Activated CD8-positive, alpha-beta T cell treated with anti-CD3 and anti-CD28 coated beads, Interleukin-2, amount 10 ng/mL, durations not matched to agents 7 days and 5 days (primary cell): Measurements from ENCODE around the gene CARD16. TPM values are rescaled to one million over a fixed set of nuclear protein-coding genes. Genes with fewer than 3 reads are reported as not detected.

Source experiments
- ATAC-seq: fragments of 150-1000 bp; cut with Tn5 transposase; one replicate; pipeline ENCODE4 v1.10.0; 2021; ENCODE audit warnings: moderate library complexity
- CTCF ChIA-PET: fragments of 350-600 bp; sonication (Branson Sonifier 250); formaldehyde crosslinking; loops from one replicate; lab custom pipeline; 2021; ENCODE audit warnings: antibody characterized with exemption; lab: Charles Lee
- POLR2A ChIA-PET: fragments of 350-600 bp; sonication (Branson Sonifier 250); formaldehyde crosslinking; loops from one replicate; lab custom pipeline; 2021; ENCODE audit warnings: antibody characterized with exemption; lab: Charles Lee
- DNase-seq: peaks from one replicate; pipeline ENCODE4 v3.0.0-alpha.2; 2020
- H3K27ac Mint-ChIP-seq: one replicate; pipeline ENCODE4 v1.8.0; 2021; ENCODE audit warnings: mild to moderate bottlenecking, mixed read lengths
- H3K27me3 Mint-ChIP-seq: one replicate; pipeline ENCODE4 v1.8.0; 2021; ENCODE audit warnings: low read depth, mixed read lengths
- H3K36me3 Mint-ChIP-seq: one replicate; pipeline ENCODE4 v1.8.0; 2021; ENCODE audit warnings: low read depth, mixed read lengths
- H3K4me1 Mint-ChIP-seq: one replicate; pipeline ENCODE4 v1.8.0; 2021; ENCODE audit warnings: low read depth, mixed read lengths
- H3K4me3 Mint-ChIP-seq: one replicate; pipeline ENCODE4 v1.8.0; 2021; ENCODE audit warnings: mild to moderate bottlenecking, mixed read lengths
- H3K9me3 Mint-ChIP-seq: one replicate; pipeline ENCODE4 v1.8.0; 2022; ENCODE audit warnings: mixed read lengths; ENCODE audit not compliant: insufficient read depth
- total RNA-seq, 2 experiments: library from RNA; stranded (reverse); gene quantifications; one replicate each; pipeline ENCODE4 v1.2.3, GENCODE V29; 2021

Gene CARD16
- total RNA-seq, 2 experiments from 2014 or later = 70.8 to 73.9 TPM

GRCh38 chr11:105004021-105004420, 41.1 kb downstream of the CARD16 start:
- Mint-ChIP-seq H3K27ac (no peak overlapping the region), H3K9me3 (no peaks in the 10 kb centered on the region)

GRCh38 chr11:105003151-105003550, 42.0 kb downstream of the CARD16 start:
- H3K27ac Mint-ChIP-seq = no peak overlapping the region
- no peak for ATAC-seq
- H3K9me3 Mint-ChIP-seq = no peaks in the 10 kb centered on the region
- DNase-seq = no peak
- H3K4me3 Mint-ChIP-seq = no peak overlapping the region
- H3K36me3 Mint-ChIP-seq = no peaks in the 10 kb centered on the region
- H3K4me1 Mint-ChIP-seq = peaks cover 4% of the 10 kb centered on the region
- no peaks in the 10 kb centered on the region for H3K27me3 Mint-ChIP-seq
- POLR2A ChIA-PET = no interaction called here
- CTCF ChIA-PET = no interaction called here

More at GRCh38 chr11:105004021-105004420, 41.1 kb downstream of the CARD16 start:
- DNase-seq = no peak
- POLR2A ChIA-PET = no interaction called here
- CTCF ChIA-PET = no interaction called here
- H3K36me3 Mint-ChIP-seq = no peaks in the 10 kb centered on the region
- peaks cover 4% of the 10 kb centered on the region for H3K4me1 Mint-ChIP-seq
- no peak for ATAC-seq
- H3K27me3 Mint-ChIP-seq = no peaks in the 10 kb centered on the region
- H3K4me3 Mint-ChIP-seq = no peak overlapping the region

GRCh38 chr11:105000797-105001196, 44.3 kb downstream of the CARD16 start:
- ATAC-seq (peak; percentile 61), DNase-seq (peak; percentile 58)
- Mint-ChIP-seq H3K27ac (no peak overlapping the region), H3K4me1 (peaks cover 4% of the 10 kb centered on the region), H3K9me3 (no peaks in the 10 kb centered on the region), H3K36me3 (no peaks in the 10 kb centered on the region), H3K4me3 (no peak overlapping the region), H3K27me3 (no peaks in the 10 kb centered on the region)
- POLR2A ChIA-PET = no interaction called here
- CTCF ChIA-PET = interaction anchor here (0.6 to 1.8 kb wide), 8 partner anchors 11 to 177 kb away, joined by 3 to 8 read pairs (median 5); no protein-coding TSS in a partner anchor

- no peak overlapping the region for H3K4me3 Mint-ChIP-seq
- DNase-seq (no peak), ATAC-seq (no peak)
- CTCF ChIA-PET = interaction anchor here (0.6 to 1.8 kb wide), 7 partner anchors 11 to 177 kb away, joined by 3 to 8 read pairs (median 6); no protein-coding TSS in a partner anchor
- peaks cover 4% of the 10 kb centered on the region for H3K4me1 Mint-ChIP-seq
- POLR2A ChIA-PET = no interaction called here
- H3K9me3 Mint-ChIP-seq = no peaks in the 10 kb centered on the region
- no peaks in the 10 kb centered on the region for H3K36me3 Mint-ChIP-seq
- no peak overlapping the region for H3K27ac Mint-ChIP-seq
- H3K27me3 Mint-ChIP-seq = no peaks in the 10 kb centered on the region
These were observed 45.0 kb downstream of the CARD16 start for GRCh38 chr11:105000167-105000566.

GRCh38 chr11:104999721-105000120, 45.4 kb downstream of the CARD16 start:
- ChIA-PET CTCF (no interaction called here), POLR2A (interaction anchor here (0.6 kb wide), 1 partner anchor 114 kb away, joined by 3 read pairs; no protein-coding TSS in a partner anchor)
- Mint-ChIP-seq H3K9me3 (no peaks in the 10 kb centered on the region), H3K27me3 (no peaks in the 10 kb centered on the region), H3K4me1 (peaks cover 8% of the 10 kb centered on the region), H3K4me3 (no peak overlapping the region), H3K27ac (no peak overlapping the region), H3K36me3 (no peaks in the 10 kb centered on the region)
- no peak for DNase-seq
- no peak for ATAC-seq

- H3K9me3 Mint-ChIP-seq = peaks cover 3% of the 10 kb centered on the region
- ATAC-seq = no peak
- ChIA-PET CTCF (no interaction called here), POLR2A (no interaction called here)
- peaks cover 15% of the 10 kb centered on the region for H3K4me1 Mint-ChIP-seq
- no peaks in the 10 kb centered on the region for H3K36me3 Mint-ChIP-seq
- no peaks in the 10 kb centered on the region for H3K27me3 Mint-ChIP-seq
- no peak overlapping the region for H3K27ac Mint-ChIP-seq
- no peak for DNase-seq
- no peak overlapping the region for H3K4me3 Mint-ChIP-seq
These were observed 47.8 kb downstream of the CARD16 start for GRCh38 chr11:104997288-104997687.

GRCh38 chr11:104995001-104995408, 50.1 kb downstream of the CARD16 start:
- CTCF ChIA-PET = no interaction called here
- Mint-ChIP-seq H3K9me3 (peaks cover 3% of the 10 kb centered on the region), H3K27me3 (no peaks in the 10 kb centered on the region), H3K4me3 (no peak overlapping the region), H3K27ac (no peak overlapping the region), H3K4me1 (peaks cover 11% of the 10 kb centered on the region), H3K36me3 (no peaks in the 10 kb centered on the region)
- no peak for DNase-seq
- POLR2A ChIA-PET = no interaction called here
- ATAC-seq = no peak

GRCh38 chr11:104992781-104993180, 52.4 kb downstream of the CARD16 start:
- CTCF ChIA-PET = no interaction called here
- Mint-ChIP-seq H3K4me1 (peaks cover 11% of the 10 kb centered on the region), H3K27me3 (no peaks in the 10 kb centered on the region), H3K4me3 (no peak overlapping the region), H3K36me3 (no peaks in the 10 kb centered on the region), H3K9me3 (peaks cover 3% of the 10 kb centered on the region), H3K27ac (no peak overlapping the region)
- POLR2A ChIA-PET = no interaction called here
- ATAC-seq (no peak), DNase-seq (no peak)

GRCh38 chr11:104991994-104992393, 53.1 kb downstream of the CARD16 start:
- ChIA-PET POLR2A (no interaction called here), CTCF (no interaction called here)
- DNase-seq = no peak
- no peaks in the 10 kb centered on the region for H3K27me3 Mint-ChIP-seq
- ATAC-seq = no peak
- peaks cover 11% of the 10 kb centered on the region for H3K4me1 Mint-ChIP-seq
- H3K4me3 Mint-ChIP-seq = no peak overlapping the region
- H3K36me3 Mint-ChIP-seq = no peaks in the 10 kb centered on the region
- peaks cover 3% of the 10 kb centered on the region for H3K9me3 Mint-ChIP-seq
- H3K27ac Mint-ChIP-seq = no peak overlapping the region

Other genes with a start within 250 kb of the CARD16 start
- gene CASP12, start 146.9 kb downstream of the CARD16 start, total RNA-seq = not detected
- 100 to 1,000 TPM; 102 to 111 TPM for gene CASP4, start 76.8 kb downstream of the CARD16 start, total RNA-seq
- not detected for gene CASP5, start 22.2 kb downstream of the CARD16 start, total RNA-seq
- 10 to 100 TPM; 87.6 to 97.8 TPM for gene CASP1, start 10.2 kb downstream of the CARD16 start, total RNA-seq
- gene CARD18, start 94.4 kb upstream of the CARD16 start, total RNA-seq = not detected